GM21447 (cell line): ENCODE data around the gene NES.

Experiments
- ATAC-seq: cut with Tn5 transposase; IDR thresholded peaks from one replicate; pipeline ENCODE4 v1.9.1; 2021; ENCODE audit not compliant: unreplicated experiment

The NES gene

GRCh38 chr1:156704166-156704711, 27.0 kb upstream of the NES start:
- no peak for ATAC-seq

- no peak for ATAC-seq
Measured at GRCh38 chr1:156703741-156704140, 26.5 kb upstream of the NES start.

GRCh38 chr1:156703336-156703735, 26.1 kb upstream of the NES start:
- ATAC-seq, result no peak

- no peak for ATAC-seq
Measured at GRCh38 chr1:156700736-156701531, 23.7 kb upstream of the NES start.

DNA sequence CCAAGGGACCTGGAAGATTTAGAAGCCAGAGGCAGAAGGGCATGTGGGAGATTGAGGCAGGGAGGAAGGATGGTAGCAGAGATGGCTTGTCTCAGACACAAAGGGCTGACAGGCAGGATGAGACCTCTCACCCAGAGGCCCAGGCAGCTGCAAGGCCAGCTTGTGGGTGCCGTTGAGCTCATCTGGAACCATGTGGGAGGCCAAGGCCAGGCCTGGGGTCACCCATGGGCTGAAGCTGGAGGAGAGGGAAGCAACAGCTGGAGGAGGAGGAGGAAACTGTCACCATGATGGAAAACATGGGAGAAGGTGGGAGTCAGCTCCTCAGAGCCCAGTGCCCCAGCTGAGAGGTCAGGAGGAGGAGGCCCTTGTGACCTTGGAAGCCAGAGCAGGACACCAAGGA, 21.8 kb upstream of the NES start:
- ATAC-seq, result no peak

- ATAC-seq, result no peak
Measured at GRCh38 chr1:156697481-156697880, 20.3 kb upstream of the NES start.

DNA sequence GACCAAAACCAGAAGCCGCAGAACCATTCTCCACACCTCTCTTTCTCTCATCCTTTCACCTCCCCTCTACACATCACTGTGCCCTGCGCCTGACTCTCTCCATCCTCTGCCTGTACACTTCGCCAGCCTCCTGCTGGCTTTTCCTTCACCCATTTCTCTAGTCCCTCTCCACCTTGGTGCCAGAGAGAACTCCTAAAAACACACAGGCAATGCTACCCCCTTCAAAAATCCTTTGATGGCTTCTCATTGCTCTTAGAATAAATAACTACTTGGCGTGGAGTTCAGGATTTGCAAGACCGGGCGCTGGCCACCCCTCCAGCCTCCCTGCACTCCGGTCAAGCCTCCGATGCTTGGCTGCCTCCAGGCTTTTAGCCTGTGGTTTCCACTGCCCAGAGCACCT, 19.5 kb upstream of the NES start:
- ATAC-seq, result no peak

DNA sequence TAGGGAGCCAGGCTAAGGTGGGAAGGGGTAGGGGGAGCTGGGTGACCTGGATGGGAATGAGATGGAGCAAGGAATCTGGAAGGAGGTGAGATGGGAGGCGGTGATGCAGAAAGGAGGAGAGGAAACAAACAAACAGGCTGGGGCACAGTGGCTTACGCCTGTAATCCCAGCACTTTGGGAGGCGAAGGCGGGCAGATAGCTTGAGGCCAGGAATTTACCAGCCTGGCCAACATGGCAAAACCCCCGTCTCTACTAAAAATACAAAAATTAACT, 17.4 kb upstream of the NES start:
- no peak for ATAC-seq

DNA sequence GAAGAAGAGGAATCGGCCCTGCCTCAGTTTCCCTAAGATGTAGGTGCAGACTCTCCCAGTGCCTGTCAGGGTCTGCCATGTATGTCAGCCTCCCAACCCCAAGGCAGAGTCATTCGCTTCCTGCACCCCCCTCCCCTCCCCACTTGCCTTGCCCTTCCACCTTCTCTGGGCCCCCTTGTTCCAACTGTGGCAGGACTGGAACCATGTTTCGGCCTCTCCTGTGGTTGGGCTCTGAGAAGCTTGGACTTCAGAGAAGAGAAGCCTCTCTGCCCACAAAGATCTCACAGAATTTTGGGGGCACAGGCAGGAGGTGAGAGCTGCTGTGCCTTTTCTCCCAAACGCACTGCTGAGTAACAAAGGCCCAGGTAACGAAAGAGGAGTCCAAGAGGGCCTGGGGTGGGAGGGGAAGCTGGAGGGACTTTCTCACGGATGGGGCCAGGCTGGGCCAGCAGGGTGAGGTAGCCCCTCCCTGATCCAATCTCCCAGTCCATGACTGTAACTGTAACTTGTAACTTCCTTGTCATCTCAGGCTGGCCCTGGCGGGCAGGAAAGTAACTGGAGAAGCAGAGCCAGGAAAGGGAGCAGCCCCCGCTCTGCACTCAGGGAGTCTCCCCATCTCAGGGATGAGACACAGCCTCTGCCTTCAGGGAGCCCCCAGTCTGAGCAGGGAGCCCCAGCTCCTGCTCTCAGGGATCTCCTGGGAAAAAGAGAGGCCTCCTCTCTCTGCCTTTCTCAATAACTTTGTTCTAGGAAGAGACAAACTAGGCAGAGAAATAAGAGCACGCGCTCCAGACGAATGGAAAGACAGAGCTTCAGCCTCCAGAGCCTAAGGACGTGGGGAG, 16.9 kb upstream of the NES start:
- ATAC-seq, result no peak

- no peak for ATAC-seq
Measured at GRCh38 chr1:156692925-156693847, 16.0 kb upstream of the NES start.

DNA sequence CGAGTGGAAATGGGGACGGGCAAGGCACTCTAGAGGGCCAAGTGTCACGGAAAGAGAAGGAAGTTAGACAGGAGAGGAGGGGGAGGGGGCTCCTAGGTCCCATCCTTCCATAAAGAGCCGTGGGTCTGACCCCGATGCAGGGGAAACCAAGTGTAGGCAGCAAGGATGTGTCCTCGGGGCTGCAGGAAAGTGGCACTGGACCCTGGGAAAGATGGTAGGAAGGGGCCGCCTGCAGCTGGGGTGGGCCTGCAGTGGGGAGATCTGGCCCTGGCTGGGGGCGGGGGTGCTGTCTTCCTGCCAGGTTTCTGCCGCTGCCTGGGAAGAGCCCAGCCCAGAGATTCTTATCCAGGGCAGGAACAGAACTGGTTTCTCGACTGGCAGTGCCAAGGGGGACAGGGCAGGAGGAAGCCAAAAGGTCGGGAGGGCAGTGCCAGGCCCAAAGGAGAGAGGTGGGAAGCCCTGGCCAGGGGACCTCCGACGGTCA, 15.3 kb upstream of the NES start:
- ATAC-seq, result no peak

DNA sequence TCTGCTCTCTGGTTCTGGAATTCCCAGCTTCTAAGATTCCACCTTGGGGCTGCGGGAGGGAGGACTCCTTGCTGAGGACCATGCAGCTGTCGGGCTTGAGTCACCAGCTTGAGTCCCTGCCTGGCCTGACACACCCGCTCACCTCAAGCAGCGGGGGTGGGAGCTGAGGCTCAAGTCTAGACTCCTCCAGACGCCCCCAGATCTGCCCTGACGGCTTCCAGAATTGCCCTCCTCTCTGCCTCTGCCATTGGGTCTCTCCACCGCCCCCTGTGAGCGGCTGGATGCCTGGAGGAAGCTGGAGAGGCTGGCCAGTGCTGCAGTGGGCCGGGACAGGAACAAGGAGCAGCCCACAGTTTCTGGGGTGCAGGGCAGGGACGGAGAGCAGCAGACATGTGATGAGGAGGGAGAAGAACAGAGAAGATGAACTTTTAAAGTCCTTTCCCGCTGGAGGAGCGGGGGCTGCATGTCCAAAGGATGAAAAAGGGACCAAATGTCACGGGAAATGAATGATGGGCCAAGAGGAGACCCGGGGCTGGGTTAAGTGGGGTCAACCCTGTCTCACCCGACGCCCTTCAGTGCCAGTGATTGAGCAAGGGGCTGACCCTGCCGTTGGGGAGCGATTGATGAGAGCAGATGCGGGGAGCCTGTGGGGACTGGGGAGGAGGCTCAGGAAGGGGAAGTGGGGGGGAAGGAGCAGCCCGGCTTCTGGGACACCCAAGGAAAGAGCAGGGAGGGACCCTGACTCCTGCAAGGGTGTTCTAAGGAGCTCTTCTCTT, 14.6 kb upstream of the NES start:
- ATAC-seq, result no peak

DNA sequence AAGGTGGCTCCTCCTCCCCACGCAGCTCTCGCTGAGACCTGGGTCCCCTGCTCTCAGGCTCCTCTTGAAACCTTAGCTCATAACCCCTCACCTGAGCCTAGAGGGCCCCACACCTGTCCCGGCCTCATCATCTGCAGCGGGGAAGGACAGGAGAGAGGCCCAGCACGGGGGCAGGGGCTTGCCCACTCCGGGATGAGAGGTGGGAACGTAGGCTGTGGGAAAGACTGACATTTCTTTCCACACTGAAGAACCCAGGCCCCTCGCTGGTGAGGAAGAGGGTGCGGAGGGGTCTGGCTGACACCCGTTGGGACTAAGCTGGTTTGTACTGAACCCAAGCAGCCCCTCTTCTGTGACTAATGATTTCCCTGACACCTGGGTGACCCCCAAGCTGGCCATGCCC, 14.0 kb upstream of the NES start:
- ATAC-seq, result no peak

GRCh38 chr1:156690675-156691036, 13.4 kb upstream of the NES start:
- no peak for ATAC-seq

DNA sequence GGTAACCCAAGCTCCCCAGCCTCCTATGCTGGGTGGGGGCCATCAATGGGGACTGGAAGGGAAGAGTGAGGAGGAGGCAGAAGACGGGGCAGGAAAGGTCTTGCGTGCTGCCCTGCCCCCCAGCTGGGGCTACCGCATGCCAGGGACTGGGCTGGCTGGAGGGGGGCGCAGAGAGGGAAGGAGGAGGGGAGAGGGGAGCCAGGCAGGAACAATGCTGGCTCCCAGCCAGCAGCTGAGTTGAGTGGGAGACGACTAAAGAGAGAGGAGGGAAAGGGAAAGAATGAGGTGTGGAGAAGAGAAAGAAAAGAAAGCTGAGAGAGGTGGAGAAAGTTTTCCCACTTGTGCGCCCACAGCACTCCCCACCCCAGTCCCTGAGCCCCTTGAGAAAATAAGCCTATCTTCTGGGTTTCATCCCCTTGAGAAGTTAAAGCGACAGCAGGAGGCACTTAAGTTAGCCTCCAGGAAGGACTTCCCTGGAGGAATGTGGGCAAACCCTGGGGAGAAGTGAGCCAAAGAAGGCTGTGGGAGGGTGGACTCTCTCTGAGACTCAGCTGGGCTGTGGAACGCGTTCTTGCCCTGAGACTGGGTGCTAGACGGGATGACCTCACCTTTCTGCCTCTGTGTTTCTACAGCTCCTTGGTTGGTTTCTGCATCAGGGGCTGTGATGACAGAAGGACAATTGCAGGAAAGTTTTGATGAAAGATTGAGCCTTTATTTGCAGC, 12.9 kb upstream of the NES start:
- ATAC-seq, result no peak

DNA sequence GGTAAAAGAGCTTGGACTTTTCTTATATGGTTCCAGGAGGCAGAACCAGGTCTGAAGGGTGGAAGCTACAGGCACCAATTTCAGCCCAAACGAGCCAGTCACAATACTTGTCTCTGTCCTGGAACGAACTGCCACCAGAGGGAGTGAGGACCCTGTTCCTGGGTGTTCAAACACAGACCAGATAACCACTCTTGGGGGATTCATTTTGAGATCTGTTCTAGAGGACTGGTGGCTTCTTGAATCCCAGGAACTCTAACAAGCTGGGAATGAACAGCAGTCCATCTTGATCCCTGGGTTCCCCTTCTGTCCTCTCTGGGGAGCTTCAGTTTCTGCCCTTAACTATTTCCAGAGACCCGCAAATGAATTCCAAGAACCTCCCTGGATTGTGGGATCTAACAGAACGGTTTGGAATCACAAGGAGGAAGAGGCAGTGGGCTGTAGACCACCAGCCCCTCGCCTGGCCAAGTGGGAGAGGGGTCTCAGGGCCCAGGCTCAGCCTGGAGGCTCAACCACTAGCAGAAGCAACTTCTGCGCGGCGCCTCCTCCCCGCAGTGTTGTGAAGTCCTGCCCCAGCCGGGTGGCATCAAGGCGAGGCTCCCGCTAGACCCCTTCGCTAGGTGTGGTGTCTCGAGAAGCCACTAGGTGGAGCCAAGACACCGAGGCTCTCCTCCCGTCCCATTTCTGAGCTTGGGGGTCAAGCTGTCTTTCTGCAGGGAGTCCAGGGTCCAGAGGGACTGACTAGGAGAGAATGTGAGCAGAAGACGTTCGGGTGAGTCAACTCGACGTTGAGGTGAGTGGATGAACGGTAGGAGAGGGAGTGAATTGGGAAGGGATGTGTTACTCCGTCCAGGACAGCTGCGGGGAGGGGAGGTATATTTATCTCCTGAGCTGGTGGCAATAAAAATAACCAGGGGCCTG, 12.1 kb upstream of the NES start:
- ATAC-seq, result peak; percentile 57

- no peak for ATAC-seq
Measured at GRCh38 chr1:156684227-156684782, 7.1 kb upstream of the NES start.

GRCh38 chr1:156682166-156682890, 5.1 kb upstream of the NES start:
- ATAC-seq, result no peak
